ENCODE results near the gene CLEC2D.

DNA sequence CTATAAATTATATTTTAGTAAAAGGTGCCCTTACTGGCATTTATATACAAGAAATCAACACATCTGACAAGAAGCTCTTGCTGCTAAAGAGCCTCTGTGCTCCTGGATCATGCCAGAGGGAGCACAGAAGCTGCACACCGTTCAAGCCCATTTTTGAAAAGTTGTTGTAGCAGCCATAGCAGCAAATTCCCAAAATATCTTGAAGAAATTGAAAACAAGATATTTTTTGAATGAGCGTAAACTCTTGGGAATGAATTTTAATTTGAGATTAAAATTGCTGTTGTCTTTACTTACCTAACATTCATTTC is 540 bp upstream of the CLEC2D start:
- TF ChIP-seq POLR2AphosphoS5 (IDR thresholded peaks at IDR 0.05; ENCODE audit: low read depth, low read length) (no peak), POLR2A (IDR thresholded peaks at IDR 0.05; ENCODE audit: low read depth, low read length) (no peak), TAF1 (IDR thresholded peaks at IDR 0.05; ENCODE audit: low read depth, low read length) (no peak), SPI1 (IDR thresholded peaks at IDR 0.05; ENCODE audit: low read depth, low read length) (no peak), POU2F2 (IDR thresholded peaks at IDR 0.05; ENCODE audit: low read depth, low read length) (no peak), PAX5 (IDR thresholded peaks at IDR 0.05; ENCODE audit: insufficient read depth, low read length, severe bottlenecking) (no peak)

Measured in GM12891 (cell line).